K562 (cell line): ENCODE measurements around the gene PCDHB13. TPM values are rescaled to one million over a fixed set of nuclear protein-coding genes. Genes with fewer than 3 reads are reported as not detected.

Experiments
- ATAC-seq: fragments of 200-7000 bp; cut with Tn5 transposase; 3 replicates; pipeline ENCODE4 v1.9.1; 2020; ENCODE audit warnings: moderate library complexity
- BruUV-seq: library from RNA; stranded (reverse); fragments of 400-500 nt; replicated peaks from 2 replicates; lab custom pipeline; 2021; lab: Mats Ljungman, UMichigan
- CTCF ChIA-PET: fragments of 300-600 bp; formaldehyde crosslinking; extraction: SDS; loops from one replicate; lab custom pipeline; 2021; ENCODE audit warnings: low intra/inter-chr PET ratio; lab: Yijun Ruan, JAX
- POLR2A ChIA-PET: fragments of 300-600, 350-650 bp; sonication (Branson Sonifier 250); formaldehyde crosslinking; extraction: SDS; loops from one replicate; lab custom pipeline; 2021; ENCODE audit warnings: antibody characterized with exemption, inconsistent platforms; lab: Yijun Ruan, JAX
- DNase-seq, 4 experiments: peaks; one replicate each; pipeline versions ENCODE4 v3.0.0 to v3.0.0-alpha.2; 2011 to 2018; ENCODE audit warnings: low spot score in 3 of 4, mixed read lengths in 3 of 4; ENCODE audit errors: extremely low read depth in 1 of 4
- FAIRE-seq: peaks from 2 replicates; lab custom pipeline; 2011; peaks lifted over from hg19 to GRCh38; lab: Jason Lieb, UNC
- H2AFZ ChIP-seq: 2 replicates; pipeline ENCODE4 v1.6.0; 2011; ENCODE audit warnings: low read depth, low read length, control low read depth, inconsistent platforms
- H3K27ac ChIP-seq: fragments of 200-600 bp; 3 replicates; pipeline ENCODE4 v1.8.0; 2011; ENCODE audit warnings: low read depth, mild to moderate bottlenecking, control low read depth, inconsistent platforms, low read length, moderate library complexity, mixed read lengths; ENCODE audit errors: extremely low read depth
- H3K27me3 ChIP-seq, 2 experiments: fragments of 300-600 bp in 1 of 2; 2 replicates in 1 of 2; 3 replicates in 1 of 2; pipeline versions ENCODE4 v1.6.0 to v1.8.0; 2011; ENCODE audit warnings: inconsistent platforms in 2 of 2, low read length in 2 of 2, mild to moderate bottlenecking in 1 of 2, mixed read lengths in 1 of 2, moderate library complexity in 1 of 2; ENCODE audit not compliant: control insufficient read depth in 2 of 2, insufficient read depth in 2 of 2
- H3K36me3 ChIP-seq: fragments of 300-600 bp; 3 replicates; pipeline ENCODE4 v1.8.0; 2011; ENCODE audit warnings: mild to moderate bottlenecking, low read length, inconsistent platforms; ENCODE audit not compliant: control insufficient read depth, insufficient read depth
- H3K4me1 ChIP-seq, 2 experiments: fragments of 200-600 bp in 1 of 2; replicated peaks in 1 of 2; 2 replicates in 1 of 2; 3 replicates in 1 of 2; pipeline versions ENCODE4 v1.5.1 to v1.8.0; 2011; ENCODE audit warnings: inconsistent platforms in 2 of 2, low read length in 2 of 2, mild to moderate bottlenecking in 1 of 2, mixed read lengths in 1 of 2, moderate library complexity in 1 of 2; ENCODE audit not compliant: control insufficient read depth in 2 of 2, insufficient read depth in 2 of 2
- H3K4me2 ChIP-seq: 2 replicates; pipeline ENCODE4 v1.6.1; 2011; ENCODE audit warnings: low read length, control low read depth, inconsistent platforms, mixed read lengths; ENCODE audit not compliant: insufficient read depth
- H3K4me3 ChIP-seq: fragments of 200-600 bp; sonication (generic), shearing (Covaris generic); 2 replicates; pipeline ENCODE4 v1.5.1; 2016; ENCODE audit warnings: control low read depth, inconsistent platforms
- H3K79me2 ChIP-seq: fragments of 200-600 bp; 3 replicates; pipeline ENCODE4 v1.8.0; 2011; ENCODE audit warnings: low read length, inconsistent platforms; ENCODE audit not compliant: control insufficient read depth, insufficient read depth
- H3K9ac ChIP-seq, 2 experiments: 2 replicates each; pipeline versions ENCODE4 v1.6.0 to v1.6.1; 2011; ENCODE audit warnings: low read depth in 2 of 2, low read length in 2 of 2, control low read depth in 1 of 2, inconsistent platforms in 1 of 2, mild to moderate bottlenecking in 1 of 2, mixed read lengths in 1 of 2; ENCODE audit not compliant: insufficient read depth in 1 of 2
- H3K9me1 ChIP-seq: one replicate; pipeline ENCODE4 v1.6.0; 2011; ENCODE audit warnings: inconsistent platforms, mild to moderate bottlenecking, low read length, moderate library complexity; ENCODE audit not compliant: control insufficient read depth, insufficient read depth
- H3K9me3 ChIP-seq: replicated peaks from 2 replicates; pipeline ENCODE4 v1.5.1; 2011; ENCODE audit warnings: low read depth, low read length, inconsistent platforms; ENCODE audit not compliant: control insufficient read depth, insufficient read depth
- H4K20me1 ChIP-seq: replicated peaks from 2 replicates; pipeline ENCODE4 v1.6.1; 2011; ENCODE audit warnings: low read length, inconsistent platforms, mixed read lengths; ENCODE audit not compliant: control insufficient read depth, insufficient read depth
- HDAC8 ChIP-seq: fragments of 450-650 bp; IDR thresholded peaks from 2 replicates; pipeline ENCODE4 v1.6.1; 2016; ENCODE audit warnings: mild to moderate bottlenecking, missing genetic modification characterization, moderate library complexity, missing compliant biosample characterization
- MAFF ChIP-seq: IDR thresholded peaks from 2 replicates; pipeline ENCODE4 v1.6.1; 2012; ENCODE audit warnings: low read length, improper control_type of control experiment
- MAFG ChIP-seq: fragments of 450-650 bp; conservative IDR thresholded peaks from 2 replicates; pipeline ENCODE4 v1.6.1; 2016; ENCODE audit warnings: missing genetic modification characterization, missing compliant biosample characterization
- MAFK ChIP-seq: IDR thresholded peaks from 2 replicates; pipeline ENCODE4 v1.6.1; 2011; ENCODE audit warnings: low read length, improper control_type of control experiment
- NFE2 ChIP-seq: IDR thresholded peaks from 2 replicates; pipeline ENCODE4 v1.6.1; 2014; ENCODE audit warnings: antibody characterized with exemption, low read depth
- TBL1XR1 ChIP-seq, 2 experiments: IDR thresholded peaks; 2 replicates each; pipeline ENCODE4 v1.6.1; 2012; ENCODE audit warnings: improper control_type of control experiment in 2 of 2, low read length in 2 of 2, mild to moderate bottlenecking in 1 of 2
- whole genome bisulfite sequencing: fragments of 100-300 bp; shearing (Covaris generic); methylation state at CpG from one replicate; pipeline ENCODE4 v1.1.6; 2016; ENCODE audit warnings: low coverage, mixed read lengths; ENCODE audit not compliant: insufficient coverage; ENCODE audit errors: missing lambda C conversion rate; 5-methylcytosine and 5-hydroxymethylcytosine counted together
- in situ Hi-C: fragments of 300-500 bp; cut with MboI; formaldehyde crosslinking; loops from 4 replicates; pipeline ENCODE4 v1.15.0; 2018; ENCODE audit warnings: inconsistent platforms, mixed read lengths
- intact Hi-C: fragments of 100-400 bp; cut with micrococcal nuclease; formaldehyde crosslinking; loops from 2 replicates; pipeline ENCODE4 v1.14.2; 2022
- polyA plus RNA-seq, 8 experiments: library from polyadenylated mRNA; depleted of rRNA in 4 of 8; stranded (reverse) in 5 of 8; unstranded in 3 of 8; fragments of >200 nt; fragmentation: Nextera tagmentation in 2 of 8; fragmentation: Illumina TruSeq in 1 of 8; extraction: Ambion mirVana in 2 of 8; extraction: Trizol in 1 of 8; gene quantifications; 2 replicates each; pipeline versions ENCODE4 v1.2.1 to v1.2.3, GENCODE V29; 2011 to 2014; ENCODE audit warnings: inconsistent platforms in 1 of 8, missing spikeins in 1 of 8
- total RNA-seq, 7 experiments: library from RNA; depleted of rRNA in 6 of 7; stranded (reverse); fragments of >200 nt in 6 of 7; fragmentation: Illumina TruSeq in 2 of 7; extraction: Trizol in 2 of 7; gene quantifications; 2 replicates each; pipeline versions ENCODE4 v1.2.1 to v1.2.3, GENCODE V29; 2011 to 2021; ENCODE audit warnings: low replicate concordance in 1 of 7

Gene PCDHB13
- total and polyA plus RNA-seq, 9 of the 15 experiments (the other 6 are each of a cell fraction or from before 2014, with no cell fraction given), result 0.01 TPM; not detected in 8

- POLR2A ChIA-PET, result no interaction called here
- no peak overlapping the region for H2AFZ ChIP-seq
- no peak for DNase-seq
- peaks cover 2 to 22% of the 10 kb centered on the region in 2 experiments; a peak in 2 of 5 replicates for H3K27me3 ChIP-seq
- no peak overlapping the region for H3K4me3 ChIP-seq
- no peak overlapping the region for H3K9ac ChIP-seq
- peaks cover 0 to 12% of the 10 kb centered on the region in 2 experiments; a peak in 1 of 5 replicates for H3K4me1 ChIP-seq
- no peaks in the 10 kb centered on the region for H4K20me1 ChIP-seq
- no peaks in the 10 kb centered on the region for H3K79me2 ChIP-seq
- H3K9me1 ChIP-seq, result no peaks in the 10 kb centered on the region
- H3K9me3 ChIP-seq, result no peaks in the 10 kb centered on the region
- no TSS peak for BruUV-seq
- no peaks in the 10 kb centered on the region for H3K36me3 ChIP-seq
- H3K4me2 ChIP-seq, result no peak overlapping the region
- 5% methylated on average over 32 of the region's 32 CpGs for WGBS
- in situ Hi-C loops (loop anchor here (10.0 kb wide), 1 partner anchor 328 kb away; no protein-coding TSS in a partner anchor), intact Hi-C loops (loop anchor here (10.0 kb wide), 1 partner anchor 278 kb away; no protein-coding TSS in a partner anchor)
- TF ChIP-seq TBL1XR1 (IDR thresholded peaks at IDR 0.05; ENCODE audit: low read length in 2 of 2) (no peak), NFE2 (peak; percentile 33; the same call in 1 of the 2 replicates), HDAC8 (tag) (no peak), MAFF (peak; percentile 49; the same call in 1 of the 2 replicates), MAFK (peak; percentile 23; the same call in 1 of the 2 replicates), MAFG (tag) (peak; percentile 62)
- CTCF ChIA-PET, result no interaction called here
- H3K27ac ChIP-seq, result no peak overlapping the region
- FAIRE-seq, result no peak
- ATAC-seq, result no peak
Observed at GRCh38 chr5:141236516-141237313, 23.0 kb downstream of the PCDHB13 start.
